NCI-H2196 (cell line): ENCODE measurements around the gene CD34.
"Not testable (repeated sequence)": the region's sequence is repeated elsewhere in the genome, so short reads cannot be mapped to it uniquely, and the experiment has no call there.

Source experiments
- DNase-seq: peaks from one replicate; lab custom pipeline; 2025; ENCODE audit not compliant: unreplicated experiment; lab: John Stamatoyannopoulos, UW

The CD34 gene, protein sequence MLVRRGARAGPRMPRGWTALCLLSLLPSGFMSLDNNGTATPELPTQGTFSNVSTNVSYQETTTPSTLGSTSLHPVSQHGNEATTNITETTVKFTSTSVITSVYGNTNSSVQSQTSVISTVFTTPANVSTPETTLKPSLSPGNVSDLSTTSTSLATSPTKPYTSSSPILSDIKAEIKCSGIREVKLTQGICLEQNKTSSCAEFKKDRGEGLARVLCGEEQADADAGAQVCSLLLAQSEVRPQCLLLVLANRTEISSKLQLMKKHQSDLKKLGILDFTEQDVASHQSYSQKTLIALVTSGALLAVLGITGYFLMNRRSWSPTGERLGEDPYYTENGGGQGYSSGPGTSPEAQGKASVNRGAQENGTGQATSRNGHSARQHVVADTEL

DNA sequence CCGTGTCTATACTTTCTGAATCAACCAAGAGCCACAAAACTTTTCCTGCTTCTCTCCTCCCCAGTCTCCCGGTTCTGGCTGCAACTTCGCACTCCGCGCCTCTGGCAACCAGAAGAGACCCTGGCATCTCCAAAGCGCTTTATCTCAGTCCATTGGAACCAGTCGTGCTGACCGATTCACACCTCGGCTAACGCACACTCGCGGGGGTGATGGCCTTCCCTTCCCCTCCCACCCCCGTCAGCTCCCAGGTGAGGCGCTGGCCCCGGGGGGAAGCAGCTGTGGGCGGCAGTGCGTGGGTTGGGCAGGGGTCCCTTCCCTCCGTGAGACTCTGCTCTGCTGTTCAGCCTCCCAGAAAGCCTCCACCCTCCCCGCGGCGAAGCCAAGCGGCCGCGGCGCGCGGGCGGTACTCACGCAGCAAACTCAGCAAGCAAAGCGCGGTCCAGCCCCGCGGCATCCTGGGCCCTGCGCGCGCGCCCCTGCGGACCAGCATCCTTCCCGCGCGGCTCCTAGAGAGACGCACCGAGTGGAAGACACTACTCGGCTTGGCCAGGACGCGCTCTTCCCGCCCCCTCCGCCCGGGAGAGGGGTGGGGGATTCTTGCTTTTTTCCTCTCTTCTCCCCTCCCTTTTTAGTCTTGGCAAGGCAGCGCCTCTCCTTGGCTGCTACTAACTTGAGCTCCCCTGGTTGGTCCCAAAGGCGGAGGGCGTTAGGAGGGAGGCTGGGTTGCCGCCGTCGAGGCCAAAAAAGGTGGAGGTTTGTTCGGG is at the start of gene CD34:
Gene CD34 (minus strand): TSS at position 535 of the 764 bp plus-strand sequence. CDS start 45 bp downstream, at position 490.
- DNase-seq: no peak

DNA sequence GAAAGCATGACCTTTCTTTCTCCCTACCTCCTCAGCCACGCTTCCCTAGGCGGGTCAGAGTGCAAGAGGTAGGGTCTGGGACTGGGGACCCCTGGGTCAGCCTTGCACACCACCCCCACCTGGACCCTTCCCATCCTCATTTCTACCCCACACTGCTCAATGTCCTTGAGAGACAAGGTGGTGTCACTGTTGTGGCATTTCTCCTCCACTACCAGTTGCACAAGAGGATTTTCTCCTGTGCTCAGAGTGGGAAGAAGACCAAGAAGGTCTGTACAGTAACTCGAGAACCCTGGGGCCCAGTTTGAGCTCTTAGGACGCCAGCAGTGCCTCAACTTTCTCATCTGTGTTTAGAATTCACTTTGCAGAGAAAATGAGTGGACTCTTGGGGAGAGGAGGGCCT is 49.4 kb upstream of the CD34 start:
- no peak for DNase-seq

DNA sequence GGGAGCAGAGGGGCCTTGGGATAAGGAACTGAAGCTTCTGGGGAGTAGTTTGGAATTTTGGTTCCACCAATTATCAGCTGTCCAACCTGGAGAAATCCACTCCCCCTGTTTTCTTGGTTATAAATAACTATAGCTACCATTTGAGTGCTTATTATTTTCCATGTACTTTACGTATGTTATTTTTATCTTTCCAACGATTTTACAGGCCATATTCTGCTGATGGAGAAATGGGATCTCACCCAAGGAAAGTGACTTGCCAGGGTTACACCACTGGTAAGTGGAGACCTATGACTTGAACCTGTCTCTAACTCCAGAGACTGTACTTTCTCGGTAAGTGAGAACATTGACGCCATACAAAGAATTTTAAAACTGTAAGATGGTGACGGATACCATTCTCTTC is 49.0 kb upstream of the CD34 start:
- no peak for DNase-seq

DNA sequence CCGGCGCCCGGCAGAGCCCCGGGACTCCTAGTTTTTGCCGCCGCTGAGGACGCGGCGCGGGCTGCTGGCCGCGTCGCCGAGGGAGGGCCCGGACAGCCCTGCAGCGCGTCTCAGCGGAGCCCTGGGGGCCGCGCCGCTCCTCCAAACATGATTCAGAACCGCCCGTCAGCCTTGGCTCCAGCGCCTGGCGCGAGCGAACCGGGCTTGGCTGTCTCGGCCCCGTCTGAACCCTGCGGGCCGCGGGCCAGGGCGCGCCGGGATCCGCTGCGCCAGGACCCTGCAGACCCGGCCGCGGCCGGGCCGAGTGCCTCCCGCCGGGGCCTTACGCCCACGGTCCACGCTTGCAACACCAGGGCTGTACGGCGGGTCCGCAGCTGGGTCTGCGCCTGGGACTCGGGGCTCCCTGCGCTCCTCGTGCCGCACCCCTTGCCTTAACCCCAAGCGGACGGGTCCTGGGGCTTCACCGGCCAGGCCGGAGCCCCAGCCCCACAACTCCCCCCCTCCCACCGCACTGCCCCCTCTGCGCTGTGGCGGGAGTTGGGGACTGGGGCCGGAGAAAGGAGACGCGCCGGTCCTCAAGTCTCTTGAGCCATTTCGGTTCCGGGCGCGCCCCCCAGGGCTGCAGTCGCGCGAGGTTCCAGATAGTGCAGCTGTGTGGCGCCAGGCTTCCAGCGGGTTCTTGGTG is 48.4 kb upstream of the CD34 start:
- no peak for DNase-seq

DNA sequence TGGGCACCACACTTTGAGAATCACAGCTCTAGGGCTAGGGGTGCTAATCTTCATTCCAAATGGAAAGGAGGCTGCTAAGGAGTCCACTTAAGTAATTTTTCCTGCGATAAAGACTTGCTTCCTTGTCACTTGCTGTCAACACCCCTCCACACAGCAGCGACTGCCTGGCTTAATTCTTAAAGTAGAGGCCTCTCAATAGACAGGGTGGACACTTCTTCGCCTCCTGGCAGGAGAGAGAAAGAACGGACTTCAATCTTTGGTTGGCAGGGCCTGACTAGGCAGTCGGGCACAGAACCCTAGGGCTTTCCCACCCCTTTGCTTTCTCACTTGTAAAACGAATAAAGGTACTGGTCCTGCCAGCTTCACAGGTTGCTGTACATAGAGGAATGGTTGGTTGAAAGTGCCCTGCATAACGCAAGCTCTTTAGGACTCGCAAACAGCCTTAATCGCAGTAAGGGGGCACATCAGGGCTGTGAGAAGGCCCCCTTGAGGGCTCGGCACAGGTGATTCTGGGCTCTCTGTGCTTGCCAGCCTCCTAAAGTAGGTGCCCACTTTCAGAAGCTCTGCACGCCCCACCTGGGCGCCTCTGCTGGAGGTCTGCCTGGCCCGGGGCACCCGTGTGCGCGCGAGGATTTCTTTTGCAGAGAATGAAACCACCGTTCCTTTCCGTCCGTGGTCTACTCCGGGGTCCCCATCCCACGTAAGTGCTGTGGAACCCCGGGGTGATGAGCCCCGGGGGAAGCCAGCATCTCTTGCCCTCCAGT is 47.6 kb upstream of the CD34 start:
- DNase-seq: no peak

DNA sequence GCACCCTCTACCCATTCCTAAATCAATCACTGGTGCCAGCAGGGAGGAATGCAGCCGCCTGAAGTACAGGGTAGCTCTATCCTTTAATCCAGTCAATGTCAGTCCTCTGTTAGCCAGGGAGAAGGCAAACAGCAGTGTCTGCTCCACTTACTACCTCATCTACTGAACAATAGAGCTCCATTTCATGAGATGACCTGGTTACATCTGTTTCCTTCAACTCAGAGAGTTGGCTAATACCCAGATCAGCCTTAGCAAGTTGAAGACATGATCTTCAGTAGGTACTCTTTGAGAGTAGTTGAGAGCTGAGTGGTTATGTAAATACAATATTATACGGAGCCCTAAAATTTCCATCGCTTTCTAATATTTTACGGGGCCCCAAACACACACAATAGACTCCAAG is 46.1 kb upstream of the CD34 start:
- no peak for DNase-seq

DNA sequence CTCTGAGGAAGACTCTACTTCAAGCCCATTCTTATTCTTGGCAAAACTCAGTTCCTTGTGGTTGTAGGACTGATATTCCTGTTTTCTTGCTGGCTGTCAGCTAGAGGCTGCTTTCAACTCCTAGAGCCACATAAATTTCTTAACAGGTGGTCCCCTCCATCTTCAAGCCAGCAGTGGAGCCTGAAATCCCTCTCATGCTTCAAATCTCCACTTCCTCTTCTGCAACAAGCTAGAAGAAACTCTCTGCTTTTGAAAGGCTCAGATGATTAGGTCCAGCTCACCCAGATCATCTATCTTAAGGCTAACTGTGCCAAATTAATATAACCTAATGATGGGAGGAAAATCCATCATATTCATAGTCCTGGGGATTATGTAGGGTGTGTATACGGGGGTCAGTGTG is 43.2 kb upstream of the CD34 start:
- no peak for DNase-seq

DNA sequence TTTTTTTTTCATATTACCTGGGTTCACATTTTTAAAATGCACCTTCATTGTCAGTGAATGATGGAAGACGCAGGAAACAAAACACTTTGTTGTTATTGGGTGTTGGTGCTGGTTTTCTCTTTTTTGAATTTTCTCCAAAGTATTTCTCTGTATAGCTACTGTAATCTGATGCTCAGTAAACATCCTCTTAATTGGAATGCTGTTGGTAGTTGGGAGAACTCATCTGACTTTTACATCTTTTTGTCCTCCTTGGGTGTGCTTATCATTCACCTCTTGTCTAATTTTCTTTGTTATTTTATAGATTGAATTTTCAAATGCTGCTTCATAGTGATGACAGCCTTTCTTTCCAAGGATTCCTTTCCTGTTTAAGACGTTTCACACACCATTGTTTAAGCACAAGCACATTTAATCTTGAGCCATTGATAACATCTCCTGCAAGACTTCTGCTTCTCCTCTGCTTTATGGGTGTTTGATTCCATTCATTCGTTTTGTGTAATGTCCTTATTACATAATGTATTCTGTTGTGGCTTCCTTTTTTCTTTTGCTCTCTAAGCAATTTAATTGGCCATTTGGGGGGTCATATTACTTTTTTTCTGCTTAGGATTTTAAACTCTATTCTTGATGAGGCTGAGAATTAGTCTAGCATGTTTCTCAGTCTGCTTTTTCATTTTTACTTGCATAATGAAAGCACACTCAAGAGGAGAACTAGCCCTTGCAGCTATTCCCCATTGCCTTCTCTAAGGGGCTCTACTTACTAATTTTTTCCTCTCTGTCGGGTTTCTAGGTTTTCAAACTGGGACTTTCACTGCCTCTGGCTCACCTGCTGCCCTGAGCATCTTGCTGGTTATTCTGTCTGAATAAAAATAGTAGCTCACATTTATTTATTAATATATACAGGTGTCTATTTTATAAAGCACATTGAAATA is 42.0 kb upstream of the CD34 start:
- peak; percentile 9 for DNase-seq

DNA sequence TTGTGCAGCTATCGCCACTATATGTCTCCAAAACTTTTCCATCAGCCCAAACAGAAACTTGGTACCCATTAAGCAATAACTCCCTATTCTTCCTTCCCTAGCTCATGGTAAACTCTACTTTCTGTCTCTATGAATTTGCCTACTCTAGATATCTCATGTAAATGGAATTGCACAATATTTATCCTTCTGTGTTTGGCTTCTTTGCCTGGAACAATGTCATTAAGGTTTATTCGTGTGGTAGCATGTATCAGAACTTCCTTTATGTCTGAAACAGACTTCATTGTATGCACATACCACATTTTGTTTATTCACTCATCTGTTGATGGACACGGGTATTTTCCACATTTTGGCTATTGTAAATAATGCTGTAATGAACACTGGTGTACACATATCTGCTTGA is 40.7 kb upstream of the CD34 start:
- no peak for DNase-seq

DNA sequence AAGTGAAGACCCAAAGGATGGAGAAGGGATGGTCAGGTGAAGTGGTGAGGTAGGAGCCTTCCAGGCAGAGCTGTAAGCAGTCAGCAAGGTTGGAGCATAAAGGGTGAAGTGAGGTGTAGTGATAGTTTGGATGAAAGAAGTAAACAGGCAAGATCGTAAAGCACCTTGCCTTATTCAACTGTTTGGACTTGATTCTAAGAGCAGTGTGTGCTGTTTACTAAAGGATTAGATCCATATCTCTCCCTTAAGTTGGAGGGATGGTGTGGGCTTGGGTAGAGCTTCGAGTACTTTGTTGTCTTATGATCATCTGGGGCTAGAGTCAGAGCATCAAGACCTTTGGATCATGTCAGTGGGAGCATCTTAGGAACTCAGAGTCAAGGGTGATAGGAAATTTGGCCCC is 39.8 kb upstream of the CD34 start:
- DNase-seq: no peak

DNA sequence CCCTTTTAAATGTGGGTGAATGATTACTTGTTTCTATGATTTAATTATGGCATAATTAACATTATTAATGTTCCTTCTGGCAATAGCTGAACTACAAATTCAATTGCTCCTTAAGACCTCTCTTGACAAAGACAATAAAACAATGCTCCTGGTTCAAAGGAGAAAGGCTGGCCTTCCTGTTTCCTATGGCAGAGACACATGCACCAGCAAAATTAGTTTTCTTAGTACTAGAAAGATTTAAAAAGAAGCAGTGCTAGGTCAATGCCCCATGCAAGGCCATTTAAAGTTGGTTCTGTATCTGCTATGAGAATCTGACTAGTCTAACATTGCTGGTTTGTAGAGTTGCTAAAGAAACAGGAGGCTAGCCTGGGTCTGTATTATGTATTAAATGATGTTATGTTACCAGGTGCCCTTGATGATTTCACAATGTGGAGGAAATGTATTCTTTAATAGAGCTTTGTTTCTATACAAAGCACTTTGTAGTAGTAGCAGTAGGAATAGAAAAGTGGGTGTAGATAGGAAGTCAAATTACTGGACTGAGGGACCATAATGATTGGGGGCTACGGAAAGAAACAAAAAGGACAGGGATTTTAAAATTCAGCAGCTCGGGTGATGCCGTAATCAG is 38.8 kb upstream of the CD34 start:
- DNase-seq: no peak

DNA sequence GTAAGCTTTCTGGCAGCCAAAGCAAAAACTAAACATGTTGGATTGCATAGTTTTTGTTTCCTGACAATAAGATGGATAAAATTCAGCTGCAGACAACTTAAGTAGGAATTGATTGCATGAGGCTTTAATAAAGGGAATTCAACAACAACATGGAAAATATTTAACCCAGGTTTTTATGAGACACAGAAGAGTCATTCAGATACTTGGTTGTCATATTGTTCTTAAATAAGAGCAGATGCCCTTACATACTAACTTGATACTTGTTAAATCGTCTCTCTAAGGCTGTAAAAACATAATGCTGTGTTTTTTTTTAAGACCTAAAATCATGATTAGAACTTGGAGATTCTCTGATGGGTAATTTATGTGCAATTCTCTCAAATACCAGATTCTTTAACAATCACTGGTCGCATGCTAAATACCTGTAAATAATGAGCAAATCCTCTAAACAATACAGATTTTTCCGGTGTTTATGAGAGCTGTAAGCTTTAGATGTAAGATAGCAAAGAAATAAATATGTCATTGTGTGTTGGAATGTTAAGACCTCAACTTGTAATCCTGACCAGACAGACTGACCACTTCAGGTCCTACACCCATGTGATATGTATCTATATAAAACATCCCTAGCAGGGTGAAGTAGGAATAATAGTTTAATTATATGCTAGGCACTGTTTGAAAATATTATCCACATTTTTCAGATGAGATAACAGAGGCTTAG is 37.8 kb upstream of the CD34 start:
- no peak for DNase-seq

DNA sequence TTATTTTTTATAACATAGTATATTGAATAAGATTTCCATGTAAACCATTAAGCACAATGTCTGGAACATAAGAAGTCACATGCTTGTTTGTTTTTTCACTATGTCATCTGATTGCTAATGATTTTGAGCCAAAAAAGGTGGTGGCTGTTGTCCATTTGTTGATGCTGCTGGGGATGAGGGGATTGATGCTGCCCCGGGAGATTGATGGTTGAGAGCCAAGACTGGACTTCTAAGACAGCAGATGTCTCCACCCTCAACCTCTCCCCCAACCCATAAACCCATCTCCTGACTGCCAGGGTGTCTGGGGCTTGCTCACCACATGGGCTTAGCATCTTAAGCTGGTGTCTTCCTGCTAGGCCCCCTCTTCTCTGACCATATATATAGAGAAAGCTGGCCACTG is 35.8 kb upstream of the CD34 start:
- no peak for DNase-seq

DNA sequence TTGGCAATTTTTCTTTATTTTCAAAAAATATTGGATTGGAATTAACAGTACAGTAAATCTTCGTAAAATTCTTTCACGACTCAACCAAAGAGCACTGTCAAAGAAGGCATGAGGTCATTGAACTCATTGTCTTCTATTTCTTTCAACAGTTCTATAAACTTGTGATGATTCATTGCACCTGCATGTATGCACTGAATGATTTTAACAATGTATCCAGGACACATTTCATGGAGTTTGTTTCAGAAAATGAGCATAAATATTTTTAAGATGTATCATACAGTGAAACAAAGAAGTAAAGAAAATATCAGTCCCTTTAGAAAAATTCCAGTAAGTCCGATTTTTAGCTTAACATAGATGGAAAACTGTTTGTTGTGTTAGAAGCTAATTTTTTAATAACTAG is 33.6 kb upstream of the CD34 start:
- no peak for DNase-seq

DNA sequence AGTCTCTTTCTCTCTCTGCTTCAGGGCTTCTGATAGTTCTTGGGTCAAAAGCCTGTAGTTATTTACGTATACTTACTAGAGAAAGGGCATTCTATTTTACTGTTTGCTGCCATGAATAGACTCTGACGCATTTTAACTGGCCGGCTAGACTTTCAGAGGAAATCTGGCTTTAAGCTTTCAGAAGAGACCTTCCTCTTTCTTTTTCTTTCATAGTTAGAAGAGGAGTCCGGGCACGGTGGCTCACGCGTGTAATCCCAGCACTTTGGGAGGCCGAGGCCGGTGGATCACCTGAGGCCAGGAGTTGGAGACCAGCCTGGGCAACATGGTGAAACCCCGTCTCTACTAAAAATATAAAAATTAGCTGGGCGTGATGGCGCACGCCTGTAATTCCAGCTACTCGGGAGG is 31.4 kb upstream of the CD34 start:
- DNase-seq: not testable (repeated sequence)

DNA sequence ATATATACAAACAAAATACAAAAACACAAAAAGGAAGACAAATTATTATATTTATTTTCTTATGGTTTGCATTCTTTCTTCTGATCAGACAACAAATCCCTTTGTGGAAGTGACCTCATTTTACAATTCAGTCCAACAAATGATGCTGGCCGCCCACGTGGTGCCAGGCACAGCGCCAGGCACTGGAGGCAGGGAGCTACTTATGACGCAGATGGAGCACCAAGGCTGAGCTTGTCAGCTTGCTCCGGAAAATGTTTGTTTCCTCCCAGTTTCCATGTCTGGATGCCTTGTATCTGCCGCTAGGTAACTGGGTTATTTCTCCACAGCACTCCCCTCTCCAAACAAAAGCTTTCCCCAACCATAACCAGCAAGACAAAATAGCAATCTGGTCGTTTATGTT is 30.7 kb upstream of the CD34 start:
- no peak for DNase-seq

DNA sequence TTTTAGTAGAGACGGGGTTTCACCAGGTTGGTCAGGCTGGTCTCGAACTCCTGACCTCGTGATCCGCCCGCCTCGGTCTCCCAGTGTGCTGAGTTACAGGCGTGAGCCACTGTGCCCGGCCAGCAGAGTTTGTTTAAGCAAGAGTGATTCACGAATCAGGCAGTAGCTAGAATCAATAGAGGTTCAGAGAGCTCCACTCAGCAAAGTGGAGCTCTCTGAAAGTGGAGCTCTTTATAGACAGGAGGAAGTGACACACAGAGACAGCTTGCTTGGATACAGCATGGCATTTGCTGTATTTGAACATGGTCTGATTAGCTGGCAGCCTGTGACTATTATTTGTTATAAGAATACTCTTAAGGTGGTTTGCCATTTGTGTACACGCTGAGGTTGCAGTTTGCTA is 27.1 kb upstream of the CD34 start:
- DNase-seq: peak; percentile 6

DNA sequence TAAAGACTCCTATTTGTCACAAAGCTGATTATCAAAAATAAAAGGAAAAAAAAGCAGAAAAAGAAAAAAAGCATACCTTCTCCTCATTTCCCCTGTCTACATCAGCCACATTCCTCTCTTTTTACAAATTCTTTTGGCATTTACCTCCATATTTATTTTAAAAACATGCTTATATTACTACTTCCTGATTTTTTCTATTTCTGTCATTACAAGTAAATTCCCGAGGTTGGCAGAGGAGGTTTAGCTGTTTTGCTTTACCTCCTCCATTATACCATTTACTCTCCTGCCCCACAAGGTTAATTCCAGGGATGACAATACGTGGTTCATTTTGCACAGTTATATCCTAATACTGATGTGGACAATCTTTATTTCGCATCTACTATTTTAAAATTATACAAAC is 26.3 kb upstream of the CD34 start:
- no peak for DNase-seq

DNA sequence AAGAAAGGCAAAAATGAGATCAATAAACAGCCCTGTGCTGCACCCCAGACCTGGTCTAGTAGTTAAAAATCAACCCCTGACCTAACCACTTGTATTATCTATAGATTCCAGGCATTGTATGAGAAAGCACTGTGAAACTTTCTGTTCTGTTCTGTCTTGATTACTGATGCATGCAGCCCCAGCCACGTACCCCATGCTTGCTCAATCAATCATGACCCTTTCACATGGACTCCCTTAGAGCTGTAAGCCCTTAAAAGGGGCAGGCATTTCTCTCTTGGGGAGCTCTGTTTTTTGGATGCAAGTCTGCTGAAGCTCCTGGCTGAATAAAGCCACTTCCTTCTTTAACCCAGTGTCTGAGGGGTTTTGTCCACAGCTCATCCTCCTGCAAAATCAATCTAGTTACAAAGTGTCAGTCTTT is 24.2 kb upstream of the CD34 start:
- no peak for DNase-seq
